Naive thymus-derived CD4-positive, alpha-beta T cell (primary cell): ENCODE results near the gene RUNX3. TPM values are rescaled to one million over a fixed set of nuclear protein-coding genes. Genes with fewer than 3 reads are reported as not detected.

Experiments used
- microRNA-seq: library from miRNA; unstranded; fragments of <30 nt; microRNA quantifications from one replicate; pipeline ENCODE4 v1.2.0, GENCODE V29; 2022; ENCODE audit warnings: borderline microRNAs expressed
- polyA plus RNA-seq, 2 donors: library from polyadenylated mRNA; unstranded; fragments of 300-500 nt; fragmentation: Illumina TruSeq; gene quantifications; one replicate each; pipeline ENCODE4 v1.2.3, GENCODE V29; 2021
- total RNA-seq, 6 experiments: library from RNA in 5 of 6; stranded (reverse) in 5 of 6; gene quantifications; 1 replicate in 5 of 6; 2 replicates in 1 of 6; pipeline ENCODE4 v1.2.3 and lab custom pipeline; 2021 to 2026

The RUNX3 gene
- total and polyA plus RNA-seq, 7 experiments from 2014 or later: 14.2 to 135 (median 74.8) TPM

Small RNA genes lying within 50 kb of the gene (microRNA-seq; reads per million reads assigned to microRNA genes)
- gene MIR6731: 3.1 reads per million

Other genes with a start within 250 kb of the RUNX3 start
- gene CLIC4, start 184.8 kb downstream of the RUNX3 start, total RNA-seq: 10 to 100 TPM in 1 of 5 experiments, 1 to 10 TPM in 4; 1.4 to 16.8 (median 5.1) TPM
- under 1 TPM; 0.54 to 0.58 TPM for gene CLIC4, start 184.8 kb downstream of the RUNX3 start, polyA plus RNA-seq